T-cell (primary cell): Measurements from ENCODE around the gene PPM1M. TPM values are rescaled to one million over a fixed set of nuclear protein-coding genes. Genes with fewer than 3 reads are reported as not detected.

Experiments
- ATAC-seq, 4 experiments: fragments of 200-7000 bp in 3 of 4; fragments of 150-1000 bp in 1 of 4; cut with Tn5 transposase; replicated peaks in 1 of 4; 1 replicate in 3 of 4; 2 replicates in 1 of 4; pipeline ENCODE4 v1.10.0; 2021; ENCODE audit warnings: moderate library complexity in 3 of 4, mild to moderate bottlenecking in 2 of 4, moderate number of reproducible peaks in 1 of 4
- CTCF ChIA-PET, 2 donors: fragments of 300-600 bp; sonication (Branson Sonifier 250); formaldehyde crosslinking; loops; one replicate each; lab custom pipeline; 2022; ENCODE audit warnings: antibody characterized with exemption in 2 of 2; lab: Charles Lee
- POLR2A ChIA-PET, 2 donors: fragments of 300-600 bp; sonication (Branson Sonifier 250); formaldehyde crosslinking; loops; one replicate each; lab custom pipeline; 2022; ENCODE audit warnings: antibody characterized with exemption in 2 of 2; lab: Charles Lee
- DNase-seq, 35 experiments: peaks; one replicate each; pipeline versions ENCODE4 v3.0.0 to v3.0.0-alpha.2; 2013 to 2023
- H3K27ac ChIP-seq: one replicate; pipeline ENCODE4 v1.5.1; 2013; ENCODE audit warnings: low read length
- H3K27me3 ChIP-seq, 2 experiments: replicated peaks in 1 of 2; 1 replicate in 1 of 2; 2 replicates in 1 of 2; pipeline versions ENCODE4 v1.6.1 to v1.7.0; 2013; ENCODE audit warnings: low read length in 1 of 2, mixed read lengths in 1 of 2; ENCODE audit not compliant: control insufficient read depth in 2 of 2, insufficient read depth in 2 of 2; ENCODE audit errors: extremely low read depth in 1 of 2
- H3K36me3 ChIP-seq, 2 donors: 1 replicate in 1 of 2; 2 replicates in 1 of 2; pipeline versions ENCODE4 v1.6.1 to v1.7.0; 2013; ENCODE audit warnings: low read length in 1 of 2; ENCODE audit not compliant: control insufficient read depth in 2 of 2, insufficient read depth in 1 of 2; ENCODE audit errors: extremely low read depth in 1 of 2
- H3K4me1 ChIP-seq, 2 experiments: 1 replicate in 1 of 2; 2 replicates in 1 of 2; pipeline versions ENCODE4 v1.6.1 to v1.7.0; 2013; ENCODE audit warnings: low read length in 2 of 2, mixed read lengths in 1 of 2; ENCODE audit not compliant: insufficient read depth in 2 of 2, control insufficient read depth in 1 of 2; ENCODE audit errors: extremely low read depth in 1 of 2
- H3K4me3 ChIP-seq, 2 donors: 1 replicate in 1 of 2; 2 replicates in 1 of 2; pipeline versions ENCODE4 v1.5.1 to v1.7.0; 2013; ENCODE audit warnings: mild to moderate bottlenecking in 2 of 2, low read length in 1 of 2, moderate library complexity in 1 of 2; ENCODE audit not compliant: control insufficient read depth in 1 of 2; ENCODE audit errors: extremely low read depth in 1 of 2
- H3K9me3 ChIP-seq: 2 replicates; pipeline ENCODE4 v1.7.0; 2013
- H3K27ac Mint-ChIP-seq, 2 donors: one replicate each; pipeline ENCODE4 v1.8.0; 2020 to 2021; ENCODE audit warnings: mild to moderate bottlenecking in 2 of 2, mixed read lengths in 2 of 2
- H3K27me3 Mint-ChIP-seq, 2 donors: one replicate each; pipeline ENCODE4 v1.8.0; 2021 to 2022; ENCODE audit warnings: mixed read lengths in 2 of 2
- H3K36me3 Mint-ChIP-seq: one replicate; pipeline ENCODE4 v1.8.0; 2021; ENCODE audit warnings: mixed read lengths
- H3K4me1 Mint-ChIP-seq, 3 donors: one replicate each; pipeline ENCODE4 v1.8.0; 2020 to 2022; ENCODE audit warnings: mixed read lengths in 3 of 3, mild to moderate bottlenecking in 1 of 3
- H3K4me3 Mint-ChIP-seq, 3 donors: one replicate each; pipeline ENCODE4 v1.8.0; 2020 to 2022; ENCODE audit warnings: mild to moderate bottlenecking in 3 of 3, mixed read lengths in 3 of 3, moderate library complexity in 3 of 3
- H3K9me3 Mint-ChIP-seq, 3 donors: one replicate each; pipeline ENCODE4 v1.8.0; 2020 to 2022; ENCODE audit warnings: mixed read lengths in 3 of 3
- WGBS: methylation state at CpG from one replicate; pipeline ENCODE4 v1.1.5; 2013; ENCODE audit warnings: missing lambda C conversion rate; ENCODE audit not compliant: insufficient coverage; 5-methylcytosine and 5-hydroxymethylcytosine counted together
- total RNA-seq, 35 experiments: library from RNA in 6 of 35; stranded (reverse) in 6 of 35; fragments of 120-200 nt in 1 of 35; gene quantifications; one replicate each; pipeline versions ENCODE4 v1.2.1 to v1.2.4 and lab custom pipeline; 2013 to 2026

PPM1M gene
- total RNA-seq, 5 donors from 2014 or later (not counting 1 experiment from before 2014, with no cell fraction given): 63.4 to 78.1 (median 73.4) TPM

DNA sequence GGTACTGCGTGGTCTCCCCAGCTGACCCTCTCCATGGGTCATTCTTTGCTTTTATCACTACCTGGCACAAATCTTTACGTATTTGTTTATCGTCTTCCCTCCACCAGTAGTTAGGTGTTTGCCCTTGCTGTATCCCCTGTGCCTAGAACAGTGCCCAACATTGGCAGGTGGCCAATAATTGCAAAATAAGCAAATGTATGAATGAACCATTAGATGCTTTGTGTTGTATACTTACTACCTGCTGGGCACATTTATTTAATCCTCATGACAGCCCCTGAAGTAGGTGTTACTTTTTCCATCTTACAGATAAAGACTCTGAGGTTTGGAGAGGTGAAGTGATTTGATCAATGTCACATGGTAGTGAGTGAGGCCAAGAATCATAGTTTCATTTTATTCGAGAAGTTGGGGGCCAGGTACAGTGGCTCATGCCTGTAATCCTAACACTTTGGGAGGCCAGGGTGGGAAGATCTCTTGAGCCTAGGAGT is 4.6 kb upstream of the PPM1M start:
- WGBS: 75% methylated on average over 2 of the region's 4 CpGs
- Histone ChIP-seq H3K4me1 (peaks cover 52 to 74% of the 10 kb centered on the region in 2 experiments), H3K27me3 (no peaks in the 10 kb centered on the region), H3K4me3 (no peak overlapping the region), H3K36me3 (peaks cover 0 to 9% of the 10 kb centered on the region in 2 donors), H3K27ac (peak overlapping the region; percentile 83), H3K9me3 (no peaks in the 10 kb centered on the region)
- H3K4me3 Mint-ChIP-seq: peak overlapping the region; percentile 91 to 98 (median 97)
- H3K27ac Mint-ChIP-seq: peak overlapping the region; percentile 89 to 91
- no peaks in the 10 kb centered on the region for H3K27me3 Mint-ChIP-seq
- H3K36me3 Mint-ChIP-seq: no peaks in the 10 kb centered on the region
- H3K4me1 Mint-ChIP-seq: peaks cover 76 to 82% (median 79%) of the 10 kb centered on the region in 3 donors
- no peaks in the 10 kb centered on the region for H3K9me3 Mint-ChIP-seq
- ChIA-PET CTCF (interaction anchor here in 1 of 2 donors (0.7 to 1.8 kb wide), 11 partner anchors 10 to 98 kb away, joined by 3 to 15 read pairs (median 4); partner anchors contain the start of gene WDR82), POLR2A (interaction anchor here (0.5 to 1.6 kb wide), 3 partner anchors 10 to 37 kb away, joined by 3 to 4 read pairs (median 3); no protein-coding TSS in a partner anchor)
- peak in 1 of 35 experiments; percentile 43 for DNase-seq
- no peak for ATAC-seq

DNA sequence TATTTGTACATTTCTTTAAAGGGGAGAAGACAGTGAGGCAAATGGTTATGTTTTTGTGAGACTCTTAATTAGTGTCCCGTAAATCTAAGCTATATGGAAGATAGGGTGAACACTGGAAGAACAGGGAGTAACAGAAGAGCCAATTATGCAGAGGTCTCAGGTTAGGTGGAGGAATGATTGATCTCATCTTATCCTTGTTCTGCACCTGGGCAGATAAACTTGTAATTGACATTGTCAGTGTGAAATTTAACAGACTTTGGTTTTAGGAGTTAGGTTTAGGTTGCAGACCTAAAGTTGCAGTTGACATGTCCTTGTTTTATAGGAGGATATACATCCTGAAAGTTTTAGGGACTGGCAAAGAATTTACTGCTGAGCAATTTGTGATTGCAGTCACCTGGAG is 3.5 kb upstream of the PPM1M start:
- peaks cover 0 to 2% of the 10 kb centered on the region in 2 donors for H3K36me3 ChIP-seq
- peak overlapping the region; percentile 5 for H3K27ac ChIP-seq
- ATAC-seq (no peak), DNase-seq (no peak)
- H3K27me3 ChIP-seq: no peaks in the 10 kb centered on the region
- H3K9me3 ChIP-seq: no peaks in the 10 kb centered on the region
- H3K27me3 Mint-ChIP-seq: no peaks in the 10 kb centered on the region
- H3K4me3 Mint-ChIP-seq: peak overlapping the region in 1 of 3 donors; percentile 97
- WGBS: 83% methylated on average over 1 of the region's 1 CpG
- no peaks in the 10 kb centered on the region for H3K9me3 Mint-ChIP-seq
- H3K4me3 ChIP-seq: no peak overlapping the region
- H3K36me3 Mint-ChIP-seq: peaks cover 2% of the 10 kb centered on the region
- peak overlapping the region; percentile 83 to 86 for H3K27ac Mint-ChIP-seq
- H3K4me1 ChIP-seq: peaks cover 53 to 75% of the 10 kb centered on the region in 2 experiments
- peaks cover 76 to 82% (median 79%) of the 10 kb centered on the region in 3 donors for H3K4me1 Mint-ChIP-seq
- CTCF ChIA-PET: interaction anchor here in 1 of 2 donors (1.1 kb wide), 1 partner anchor 97 kb away, joined by 3 read pairs; no protein-coding TSS in a partner anchor
- POLR2A ChIA-PET: interaction anchor here in 1 of 2 donors (0.7 kb wide), 2 partner anchors 20 to 1998 kb away, joined by 3 to 4 read pairs; no protein-coding TSS in a partner anchor

GRCh38 chr3:52243791-52244628 is 1.5 kb upstream of the PPM1M start:
- Histone ChIP-seq H3K4me1 (peaks cover 47 to 80% of the 10 kb centered on the region in 2 experiments), H3K36me3 (peaks cover 3 to 17% of the 10 kb centered on the region in 2 donors), H3K27me3 (no peaks in the 10 kb centered on the region), H3K27ac (peak overlapping the region; percentile 94), H3K4me3 (no peak overlapping the region), H3K9me3 (no peaks in the 10 kb centered on the region)
- DNase-seq: peak in 5 of 35 experiments; percentile 2 to 41 (median 24)
- ChIA-PET POLR2A (interaction anchor here (0.8 to 1.3 kb wide), 2 partner anchors 9 to 10 kb away, joined by 3 to 7 read pairs; no protein-coding TSS in a partner anchor), CTCF (interaction anchor here in 1 of 2 donors (0.6 kb wide), 1 partner anchor 25 kb away, joined by 3 read pairs; no protein-coding TSS in a partner anchor)
- H3K27ac Mint-ChIP-seq: peak overlapping the region; percentile 92
- no peaks in the 10 kb centered on the region for H3K9me3 Mint-ChIP-seq
- H3K4me3 Mint-ChIP-seq: peak overlapping the region; percentile 72 to 82 (median 77)
- peaks cover 15% of the 10 kb centered on the region for H3K36me3 Mint-ChIP-seq
- no peak for ATAC-seq
- H3K27me3 Mint-ChIP-seq: no peaks in the 10 kb centered on the region
- H3K4me1 Mint-ChIP-seq: peaks cover 82 to 87% (median 85%) of the 10 kb centered on the region in 3 donors
- WGBS: 53% methylated on average over 4 of the region's 9 CpGs

- Histone ChIP-seq H3K36me3 (peaks cover 10 to 37% of the 10 kb centered on the region in 2 donors), H3K27me3 (no peaks in the 10 kb centered on the region), H3K9me3 (no peaks in the 10 kb centered on the region), H3K4me3 (peak overlapping the region; percentile 81 to 88), H3K4me1 (peaks cover 38 to 81% of the 10 kb centered on the region in 2 experiments), H3K27ac (peak overlapping the region; percentile 89)
- 9% methylated on average over 4 of the region's 8 CpGs for WGBS
- ChIA-PET POLR2A (interaction anchor here in 1 of 2 donors (0.7 to 1.1 kb wide), 2 partner anchors 25 to 32 kb away, joined by 4 to 5 read pairs; partner anchors contain the start of gene WDR82), CTCF (no interaction called here)
- H3K27ac Mint-ChIP-seq: peak overlapping the region; percentile 92 to 97
- H3K27me3 Mint-ChIP-seq: no peaks in the 10 kb centered on the region
- peak in 3 of 35 experiments; percentile 24 to 37 (median 33) for DNase-seq
- H3K4me3 Mint-ChIP-seq: peak overlapping the region; percentile 78 to 82 (median 82)
- peaks cover 84 to 86% (median 85%) of the 10 kb centered on the region in 3 donors for H3K4me1 Mint-ChIP-seq
- H3K9me3 Mint-ChIP-seq: no peaks in the 10 kb centered on the region
- peaks cover 21% of the 10 kb centered on the region for H3K36me3 Mint-ChIP-seq
- ATAC-seq: peak; percentile 13 to 17 (median 16)
Measured at GRCh38 chr3:52246264-52246620, 683 bp downstream of the PPM1M start.

DNA sequence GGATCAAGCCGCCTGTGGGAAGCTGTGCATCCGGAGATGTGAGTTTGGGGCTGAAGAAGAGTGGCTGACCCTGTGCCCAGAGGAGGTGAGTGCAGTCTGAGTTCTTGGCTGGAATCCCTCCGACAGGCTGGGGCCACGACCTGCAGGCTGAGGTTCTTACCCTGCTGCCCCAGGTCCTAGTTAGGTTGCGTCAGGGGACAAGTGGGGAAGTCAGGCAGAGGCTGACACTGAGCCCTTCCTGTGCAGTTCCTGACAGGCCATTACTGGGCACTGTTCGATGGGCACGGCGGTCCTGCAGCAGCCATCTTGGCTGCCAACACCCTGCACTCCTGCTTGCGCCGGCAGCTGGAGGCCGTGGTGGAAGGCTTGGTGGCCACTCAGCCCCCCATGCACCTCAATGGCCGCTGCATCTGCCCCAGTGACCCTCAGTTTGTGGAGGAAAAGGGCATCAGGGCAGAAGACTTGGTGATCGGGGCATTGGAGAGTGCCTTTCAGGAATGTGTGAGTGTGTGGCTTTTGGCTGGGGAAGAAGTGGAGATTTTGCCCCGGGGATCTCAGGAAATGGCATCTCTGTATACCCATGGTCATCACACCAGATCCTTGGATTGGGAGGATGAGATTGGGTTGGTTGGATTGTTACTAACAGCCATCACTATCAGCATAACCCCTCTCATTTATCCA is 1.3 kb downstream of the PPM1M start:
- H3K4me3 Mint-ChIP-seq: peak overlapping the region; percentile 78 to 82 (median 82)
- 28% methylated on average over 6 of the region's 14 CpGs for WGBS
- CTCF ChIA-PET: interaction anchor here in 1 of 2 donors (0.6 kb wide), 1 partner anchor 33 kb away, joined by 5 read pairs; no protein-coding TSS in a partner anchor
- H3K36me3 Mint-ChIP-seq: peaks cover 21% of the 10 kb centered on the region
- H3K27ac ChIP-seq: peak overlapping the region; percentile 89
- H3K27me3 ChIP-seq: no peaks in the 10 kb centered on the region
- H3K36me3 ChIP-seq: peaks cover 14 to 43% of the 10 kb centered on the region in 2 donors
- H3K4me3 ChIP-seq: peak overlapping the region; percentile 81 to 88
- peaks cover 82 to 85% (median 83%) of the 10 kb centered on the region in 3 donors for H3K4me1 Mint-ChIP-seq
- peaks cover 37 to 81% of the 10 kb centered on the region in 2 experiments for H3K4me1 ChIP-seq
- ATAC-seq (no peak), DNase-seq (peak in 2 of 35 experiments; percentile 23 to 38)
- no peaks in the 10 kb centered on the region for H3K27me3 Mint-ChIP-seq
- POLR2A ChIA-PET: interaction anchor here in 1 of 2 donors (1.1 kb wide), 1 partner anchor 31 kb away, joined by 4 read pairs; the partner anchor contains the start of gene WDR82
- no peaks in the 10 kb centered on the region for H3K9me3 ChIP-seq
- H3K9me3 Mint-ChIP-seq: no peaks in the 10 kb centered on the region
- H3K27ac Mint-ChIP-seq: peak overlapping the region; percentile 92 to 97
